ENCODE results near the gene ROGDI.

Gene ROGDI

GRCh38 chr16:4765511-4766474 is 36.6 kb downstream of the ROGDI start:
- no peak for DNase-seq

GRCh38 chr16:4763791-4764190 is 38.6 kb downstream of the ROGDI start:
- no peak for DNase-seq

GRCh38 chr16:4762205-4762604 is 40.2 kb downstream of the ROGDI start:
- no peak for DNase-seq

- DNase-seq: no peak
Measured at GRCh38 chr16:4760221-4760910, 42.1 kb downstream of the ROGDI start.

- DNase-seq: no peak
Measured at GRCh38 chr16:4755687-4756086, 46.7 kb downstream of the ROGDI start.

- DNase-seq: no peak
Measured at GRCh38 chr16:4754865-4755264, 47.6 kb downstream of the ROGDI start.

GRCh38 chr16:4753227-4753626 is 49.2 kb downstream of the ROGDI start:
- DNase-seq: no peak

- DNase-seq: no peak
Measured at GRCh38 chr16:4752351-4753100, 49.9 kb downstream of the ROGDI start.

- no peak for DNase-seq
Measured at GRCh38 chr16:4750896-4751295, 51.5 kb downstream of the ROGDI start.

GRCh38 chr16:4749700-4750257 is 52.7 kb downstream of the ROGDI start:
- no peak for DNase-seq

GRCh38 chr16:4748682-4749411 is 53.6 kb downstream of the ROGDI start:
- no peak for DNase-seq

GRCh38 chr16:4747906-4748681 is 54.3 kb downstream of the ROGDI start:
- DNase-seq: no peak

- DNase-seq: no peak
Measured at GRCh38 chr16:4746991-4747574, 55.4 kb downstream of the ROGDI start.
